NCI-H2029 treated with DMSO at 0.1 percent for 48 hours (cell line): ENCODE measurements around the gene C1orf141.
"Not testable (repeated sequence)": the region's sequence is repeated elsewhere in the genome, so short reads cannot be mapped to it uniquely, and the experiment has no call there.

ENCODE experiments used
- DNase-seq: peaks from one replicate; lab custom pipeline; 2025; lab: John Stamatoyannopoulos, UW

C1orf141 gene

GRCh38 chr1:67085326-67085725 lies 49.4 kb downstream of the C1orf141 start:
- DNase-seq: no peak

GRCh38 chr1:67084765-67085318 lies 49.9 kb downstream of the C1orf141 start:
- no peak for DNase-seq

- DNase-seq: no peak
Measured at GRCh38 chr1:67078291-67078690, 56.5 kb downstream of the C1orf141 start.

- no peak for DNase-seq
Measured at GRCh38 chr1:67077593-67077992, 57.2 kb downstream of the C1orf141 start.

- no peak for DNase-seq
Measured at GRCh38 chr1:67072749-67073148, 62.0 kb downstream of the C1orf141 start.

GRCh38 chr1:67067655-67068054 lies 67.1 kb downstream of the C1orf141 start:
- not testable (repeated sequence) for DNase-seq

GRCh38 chr1:67062412-67062811 lies 72.4 kb downstream of the C1orf141 start:
- no peak for DNase-seq

GRCh38 chr1:67061266-67061665 lies 73.5 kb downstream of the C1orf141 start:
- DNase-seq: no peak

- no peak for DNase-seq
Measured at GRCh38 chr1:67060811-67061218, 74.0 kb downstream of the C1orf141 start.

GRCh38 chr1:67059346-67059745 lies 75.4 kb downstream of the C1orf141 start:
- DNase-seq: no peak

- no peak for DNase-seq
Measured at GRCh38 chr1:67058761-67059160, 76.0 kb downstream of the C1orf141 start.

GRCh38 chr1:67058242-67058641 lies 76.5 kb downstream of the C1orf141 start:
- no peak for DNase-seq

- DNase-seq: peak; percentile 42
Measured at GRCh38 chr1:67053785-67054772, 80.7 kb downstream of the C1orf141 start, which contains the start of gene SLC35D1. SLC35D1 (minus strand) TSS chr1:67054148; CDS start chr1:67054013, 135 bp downstream.

GRCh38 chr1:67053535-67053784 lies 81.3 kb downstream of the C1orf141 start:
- DNase-seq: no peak

- DNase-seq: no peak
Measured at GRCh38 chr1:67052741-67053534, 81.8 kb downstream of the C1orf141 start.

GRCh38 chr1:67051196-67051595 lies 83.6 kb downstream of the C1orf141 start:
- no peak for DNase-seq

- DNase-seq: no peak
Measured at GRCh38 chr1:67044631-67045270, 90.0 kb downstream of the C1orf141 start.

GRCh38 chr1:67043366-67043765 lies 91.4 kb downstream of the C1orf141 start:
- no peak for DNase-seq
